Measurements from ENCODE around the gene MRPL18. TPM values are rescaled to one million over a fixed set of nuclear protein-coding genes. Genes with fewer than 3 reads are reported as not detected.

MRPL18 gene
- total and polyA plus RNA-seq, 2 of the 4 experiments (the other 2 are of a cell fraction) = 53.4 to 56.8 TPM

DNA sequence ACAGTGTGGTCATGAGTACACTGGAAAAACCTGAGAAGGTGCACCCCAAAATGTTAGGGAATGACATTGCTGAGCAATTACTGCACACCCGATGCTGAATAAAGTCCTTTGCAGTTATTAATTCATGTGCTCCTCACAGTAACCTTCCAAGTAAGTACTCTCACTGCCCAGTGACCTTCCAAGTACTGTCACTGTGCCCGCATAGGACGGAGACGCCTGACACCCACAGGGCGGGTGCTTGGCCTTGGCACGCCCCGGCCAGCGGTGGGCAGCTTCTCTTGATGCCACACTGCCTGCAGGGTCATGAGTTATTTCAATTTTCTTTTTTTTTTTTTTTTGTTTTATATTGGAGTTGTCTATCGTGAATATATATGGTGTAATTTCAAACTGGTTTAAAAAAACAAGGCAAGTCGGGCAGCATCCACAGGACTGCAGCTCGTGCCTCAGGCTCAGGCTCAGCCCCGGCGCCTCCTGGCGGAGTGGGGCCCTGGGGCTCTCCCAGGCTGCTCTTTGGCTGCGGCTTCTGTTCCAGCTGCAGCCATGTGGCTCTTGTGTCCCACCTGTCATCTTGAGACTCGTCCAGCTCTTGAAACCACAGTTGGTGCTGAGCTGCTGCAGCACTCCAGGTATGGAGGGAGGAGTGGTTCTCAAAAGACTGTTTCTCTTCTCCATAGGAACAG lies 36.8 kb downstream of the MRPL18 start:
- TF ChIP-seq MAZ (IDR thresholded peaks at IDR 0.05; ENCODE audit: borderline replicate concordance, low read depth, low read length) (no peak), MXI1 (IDR thresholded peaks at IDR 0.05; ENCODE audit: borderline replicate concordance, low read depth, low read length) (no peak), POLR2A (IDR thresholded peaks at IDR 0.05; ENCODE audit: low read depth, low read length) (no peak), RFX5 (IDR thresholded peaks at IDR 0.05; ENCODE audit: low read depth, low read length) (no peak), CEBPB (IDR thresholded peaks at IDR 0.05; ENCODE audit: low read depth, low read length) (no peak), MAFK (IDR thresholded peaks at IDR 0.05; ENCODE audit: low read depth, low read length) (no peak), RAD21 (IDR thresholded peaks at IDR 0.05; ENCODE audit: low read length) (no peak), RCOR1 (IDR thresholded peaks at IDR 0.05; ENCODE audit: insufficient replicate concordance, low read length) (no peak), NFE2L2 (IDR thresholded peaks at IDR 0.05; ENCODE audit: low read depth, low read length) (no peak), BHLHE40 (IDR thresholded peaks at IDR 0.05; ENCODE audit: low read depth, low read length) (no peak), USF2 (IDR thresholded peaks at IDR 0.05; ENCODE audit: low read depth, low read length) (no peak), CHD1 (IDR thresholded peaks at IDR 0.05; ENCODE audit: low read depth, low read length) (no peak)
- TF ChIP-seq, protein P1, sequence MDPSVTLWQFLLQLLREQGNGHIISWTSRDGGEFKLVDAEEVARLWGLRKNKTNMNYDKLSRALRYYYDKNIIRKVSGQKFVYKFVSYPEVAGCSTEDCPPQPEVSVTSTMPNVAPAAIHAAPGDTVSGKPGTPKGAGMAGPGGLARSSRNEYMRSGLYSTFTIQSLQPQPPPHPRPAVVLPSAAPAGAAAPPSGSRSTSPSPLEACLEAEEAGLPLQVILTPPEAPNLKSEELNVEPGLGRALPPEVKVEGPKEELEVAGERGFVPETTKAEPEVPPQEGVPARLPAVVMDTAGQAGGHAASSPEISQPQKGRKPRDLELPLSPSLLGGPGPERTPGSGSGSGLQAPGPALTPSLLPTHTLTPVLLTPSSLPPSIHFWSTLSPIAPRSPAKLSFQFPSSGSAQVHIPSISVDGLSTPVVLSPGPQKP (IDR thresholded peaks at IDR 0.05; ENCODE audit: borderline replicate concordance, low read depth, low read length) = no peak
- CTCF ChIA-PET = no interaction called here
- no peaks in the 10 kb centered on the region for H3K36me3 ChIP-seq (ENCODE audit: control insufficient read depth, insufficient read depth, low read length)
- no peak overlapping the region for H2AK9ac ChIP-seq (replicated peaks; ENCODE audit: low read depth, low read length, poor library complexity)
- no peak overlapping the region for H2BK20ac ChIP-seq (ENCODE audit: low read depth, low read length)
- no peak overlapping the region for H3K9ac ChIP-seq (ENCODE audit: low read depth, low read length)
- H2AFZ ChIP-seq (replicated peaks; ENCODE audit: low read length, poor library complexity) = no peak overlapping the region
- dilution Hi-C loops (cut with HindIII; ENCODE audit: low sequenced_read_pairs, unreplicated experiment) (no loop called here), intact Hi-C loops (cut with micrococcal nuclease) (no loop called here), in situ Hi-C loops (cut with MboI; ENCODE audit: low sequenced_read_pairs) (no loop called here)
- no peak overlapping the region for H3K14ac ChIP-seq (replicated peaks; ENCODE audit: low read depth, low read length)
- BruUV-seq (replicated peaks) = no TSS peak
- no peak for DNase-seq
- no peak overlapping the region for H3K4ac ChIP-seq (ENCODE audit: low read depth, low read length)
- H3K4me3 ChIP-seq (ENCODE audit: insufficient read depth, low read depth, low read length) = no peak overlapping the region
- H4K91ac ChIP-seq (ENCODE audit: insufficient read depth, low read depth, low read length) = no peak overlapping the region
- no peak overlapping the region for H2BK15ac ChIP-seq (ENCODE audit: low read depth, low read length)
- peaks cover 4% of the 10 kb centered on the region; the same call in 1 of the 2 replicates for H3K4me1 ChIP-seq (ENCODE audit: control insufficient read depth, insufficient read depth, low read length)
- H2AK5ac ChIP-seq (ENCODE audit: low read depth, low read length) = no peak overlapping the region
- no peak overlapping the region for H2BK120ac ChIP-seq (ENCODE audit: low read depth, low read length)
- no peak overlapping the region for H3K56ac ChIP-seq (ENCODE audit: extremely low read depth, insufficient read depth, low read length)
- H3K9me3 ChIP-seq (ENCODE audit: control insufficient read depth, insufficient read depth, low read length) = peaks cover 2% of the 10 kb centered on the region; the same call in 1 of the 2 replicates
- H3K18ac ChIP-seq (ENCODE audit: low read depth, low read length) = no peak overlapping the region
- H4K5ac ChIP-seq (ENCODE audit: low read depth, low read length) = no peak overlapping the region
- POLR2A ChIA-PET (ENCODE audit: unreplicated experiment) = interaction anchor here (0.7 kb wide), 1 partner anchor 11 kb away, joined by 4 read pairs; no protein-coding TSS in a partner anchor
- H3K27ac ChIP-seq (ENCODE audit: insufficient read depth, low read length) = no peak overlapping the region
- peaks cover 3% of the 10 kb centered on the region; the same call in 1 of the 2 replicates for H3K9me1 ChIP-seq (ENCODE audit: insufficient read depth, low read length)
- H3K23ac ChIP-seq (ENCODE audit: low read depth, low read length) = no peak overlapping the region
- H4K8ac ChIP-seq (ENCODE audit: low read depth in 2 of 2, low read length in 2 of 2) = no peak overlapping the region
- H4K20me1 ChIP-seq (ENCODE audit: insufficient read depth, low read length) = no peaks in the 10 kb centered on the region
- no peak overlapping the region for H2BK5ac ChIP-seq (ENCODE audit: low read depth, low read length, poor library complexity, severe bottlenecking)
- no peaks in the 10 kb centered on the region for H3K79me1 ChIP-seq (ENCODE audit: low read depth in 1 of 2, low read length in 2 of 2)
- no peak overlapping the region for H3K4me2 ChIP-seq (ENCODE audit: low read depth, low read length)
- no peak for ATAC-seq (ENCODE audit: low read depth)
- WGBS, 2 experiments (ENCODE audit: extremely low coverage in 2 of 2, insufficient read length in 1 of 2) = 62% methylated on average over 3 of the region's 16 CpGs; no CpG with 5 or more reads in 1 of the 2 experiments
- peaks cover 2% of the 10 kb centered on the region; the same call in 1 of the 2 replicates for H3K27me3 ChIP-seq (ENCODE audit: control insufficient read depth, insufficient read depth, low read length)
